T-helper 22 cell (primary cell): ENCODE measurements around the gene SELENOM.
"Not testable (repeated sequence)": the region's sequence is repeated elsewhere in the genome, so short reads cannot be mapped to it uniquely, and the experiment has no call there.

ENCODE experiments used
- DNase-seq: peaks from one replicate; pipeline ENCODE4 v3.0.0-alpha.2; 2020; ENCODE audit warnings: low read depth

SELENOM gene

GRCh38 chr22:31130873-31131272, 23.5 kb upstream of the SELENOM start:
- DNase-seq: no peak

DNA sequence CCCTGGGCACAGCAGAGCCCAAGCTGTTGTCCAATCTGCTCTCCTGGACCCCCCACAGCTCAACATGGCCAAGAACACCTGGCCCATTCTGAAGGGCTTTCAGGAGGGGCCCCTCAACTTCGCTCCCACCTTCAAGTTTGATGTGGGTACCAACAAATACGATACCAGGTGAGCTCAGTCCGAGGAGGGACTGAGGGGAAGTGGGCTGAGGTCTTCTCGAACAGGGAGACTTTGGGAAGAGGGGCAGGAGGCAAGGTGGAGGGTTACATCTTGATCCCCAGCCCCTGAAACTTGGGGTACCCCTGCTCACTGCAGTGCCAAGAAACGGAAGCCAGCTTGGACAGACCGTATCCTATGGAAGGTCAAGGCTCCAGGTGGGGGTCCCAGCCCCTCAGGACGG, 20.8 kb upstream of the SELENOM start:
- DNase-seq: no peak

DNA sequence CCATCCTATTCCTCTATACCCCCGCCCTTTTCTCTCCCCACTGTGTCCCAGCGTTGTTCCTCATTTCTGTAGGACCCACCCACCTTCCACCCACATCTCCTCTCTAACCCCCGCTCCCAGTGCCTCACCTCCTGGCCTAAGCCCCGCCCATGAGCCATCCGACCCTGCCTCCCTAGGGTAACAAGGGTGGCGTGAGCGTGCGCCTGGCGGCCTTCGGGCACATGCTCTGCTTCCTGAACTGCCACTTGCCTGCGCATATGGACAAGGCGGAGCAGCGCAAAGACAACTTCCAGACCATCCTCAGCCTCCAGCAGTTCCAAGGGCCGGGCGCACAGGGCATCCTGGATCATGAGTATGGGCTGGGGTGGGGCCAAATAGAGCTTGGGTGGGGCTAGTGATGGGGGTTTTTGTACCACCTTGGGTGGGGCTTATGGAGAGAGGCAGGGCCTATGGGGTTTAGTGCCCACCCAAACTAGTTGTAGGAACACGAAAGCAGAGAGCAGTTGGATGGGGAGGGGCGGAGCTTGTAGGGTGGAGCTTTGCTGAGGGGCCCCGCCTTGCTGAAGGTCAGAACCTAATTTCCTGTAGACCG, 19.9 kb upstream of the SELENOM start:
- no peak for DNase-seq

- no peak for DNase-seq
These were observed 19.5 kb upstream of the SELENOM start for GRCh38 chr22:31126869-31127175.

DNA sequence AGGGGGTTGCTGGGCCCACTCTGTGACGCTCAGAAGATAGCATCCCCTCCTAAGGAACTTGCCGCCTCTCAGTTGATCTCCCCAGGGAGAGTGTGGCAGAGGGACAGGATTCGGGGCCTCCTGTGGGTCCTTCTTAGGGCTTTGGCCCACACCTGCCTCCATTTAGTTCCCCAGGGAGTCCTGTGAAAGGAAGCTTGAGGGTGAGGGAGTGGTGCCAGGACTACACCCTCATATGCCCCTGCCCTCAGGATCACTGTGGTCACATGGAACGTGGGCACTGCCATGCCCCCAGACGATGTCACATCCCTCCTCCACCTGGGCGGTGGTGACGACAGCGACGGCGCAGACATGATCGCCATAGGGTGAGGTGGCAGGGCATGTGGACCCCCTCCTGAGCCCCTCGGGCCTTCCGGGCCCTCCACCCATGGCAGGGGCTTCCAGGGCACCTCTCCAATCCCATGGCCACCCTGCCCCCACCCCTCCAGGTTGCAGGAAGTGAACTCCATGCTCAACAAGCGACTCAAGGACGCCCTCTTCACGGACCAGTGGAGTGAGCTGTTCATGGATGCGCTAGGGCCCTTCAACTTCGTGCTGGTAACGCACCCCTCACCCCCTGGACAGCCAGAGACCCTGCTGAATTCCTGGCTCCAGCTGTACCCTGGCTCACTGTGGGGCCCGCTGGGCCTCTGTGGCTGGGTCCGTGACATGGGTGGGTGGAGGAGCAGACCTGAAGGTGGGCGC, 18.9 kb upstream of the SELENOM start:
- no peak for DNase-seq

GRCh38 chr22:31125521-31126117, 18.3 kb upstream of the SELENOM start:
- DNase-seq: no peak

DNA sequence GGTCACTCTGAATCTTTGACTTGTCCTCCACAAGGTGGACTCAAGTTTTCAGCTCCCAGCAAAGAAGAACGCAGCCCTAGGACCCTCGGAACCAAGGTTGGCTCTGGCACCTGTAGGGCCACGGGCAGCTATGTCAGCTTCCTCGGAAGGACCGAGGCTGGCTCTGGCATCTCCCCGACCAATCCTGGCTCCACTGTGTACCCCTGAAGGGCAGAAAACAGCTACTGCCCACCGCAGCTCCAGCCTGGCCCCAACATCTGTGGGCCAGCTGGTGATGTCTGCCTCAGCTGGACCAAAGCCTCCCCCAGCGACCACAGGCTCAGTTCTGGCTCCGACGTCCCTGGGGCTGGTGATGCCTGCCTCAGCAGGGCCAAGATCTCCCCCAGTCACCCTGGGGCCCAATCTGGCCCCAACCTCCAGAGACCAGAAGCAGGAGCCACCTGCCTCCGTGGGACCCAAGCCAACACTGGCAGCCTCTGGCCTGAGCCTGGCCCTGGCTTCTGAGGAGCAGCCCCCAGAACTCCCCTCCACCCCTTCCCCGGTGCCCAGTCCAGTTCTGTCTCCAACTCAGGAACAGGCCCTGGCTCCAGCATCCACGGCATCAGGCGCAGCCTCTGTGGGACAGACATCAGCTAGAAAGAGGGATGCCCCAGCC, 17.6 kb upstream of the SELENOM start:
- DNase-seq: no peak

GRCh38 chr22:31124290-31124689, 16.9 kb upstream of the SELENOM start:
- no peak for DNase-seq

GRCh38 chr22:31123292-31123602, 15.9 kb upstream of the SELENOM start:
- no peak for DNase-seq

DNA sequence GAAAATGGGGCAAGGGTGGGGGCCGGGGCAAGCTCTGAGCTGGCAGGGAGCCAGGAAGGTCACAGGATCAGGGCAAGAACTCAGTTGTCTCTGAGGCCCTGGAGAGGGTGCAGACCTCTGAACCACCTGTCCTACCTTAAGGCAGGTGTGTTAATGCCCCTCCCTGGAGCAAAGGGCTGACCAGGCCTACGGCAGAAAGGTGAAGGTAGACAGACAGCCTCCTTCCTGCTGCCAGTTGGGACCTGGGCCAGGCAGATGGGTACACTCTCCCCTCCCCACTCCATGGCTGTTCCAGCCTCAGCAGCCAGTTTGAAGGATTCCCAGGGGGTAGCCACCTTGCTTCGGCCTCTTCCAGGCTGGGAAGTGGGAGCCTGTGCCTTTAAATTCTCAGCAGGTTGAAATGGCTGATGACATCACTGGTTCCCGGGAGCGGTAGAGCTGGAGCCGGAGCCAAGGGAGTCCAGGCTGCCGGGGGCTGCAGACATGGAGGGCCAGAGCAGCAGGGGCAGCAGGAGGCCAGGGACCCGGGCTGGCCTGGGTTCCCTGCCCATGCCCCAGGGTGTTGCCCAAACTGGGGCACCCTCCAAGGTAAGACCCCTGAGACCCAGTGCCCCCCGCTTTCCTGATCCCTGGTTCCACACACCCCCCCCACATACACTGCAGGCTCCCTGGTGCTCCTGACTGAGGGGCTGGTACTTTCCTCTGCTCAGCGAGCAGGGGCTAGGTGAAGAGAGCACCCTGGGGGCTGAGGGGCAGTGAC, 15.3 kb upstream of the SELENOM start, which contains the start of gene INPP5J:
INPP5J (plus strand) TSS at position 435 of the 760 bp plus-strand sequence; CDS start at position 484, 49 bp downstream.
- no peak for DNase-seq

GRCh38 chr22:31122196-31122531, 14.8 kb upstream of the SELENOM start:
- DNase-seq: no peak

DNA sequence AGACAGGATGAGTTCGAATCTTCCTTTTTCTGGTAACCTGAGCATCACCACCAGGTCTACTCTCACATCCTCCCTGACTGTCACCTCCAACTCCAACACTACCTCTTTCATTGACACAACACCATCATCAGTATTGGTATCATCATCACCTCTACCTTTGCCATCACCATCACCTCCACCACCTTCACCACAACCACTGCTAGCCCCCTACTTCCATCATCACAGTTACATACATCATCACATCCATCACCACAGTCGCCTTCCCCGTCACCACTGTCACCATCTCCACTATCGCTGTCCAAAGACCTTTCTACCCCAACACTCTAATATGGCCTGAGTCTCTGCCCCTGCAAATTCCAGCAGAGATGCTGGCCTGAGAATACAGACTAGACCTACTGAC, 14.0 kb upstream of the SELENOM start:
- no peak for DNase-seq

GRCh38 chr22:31120642-31121041, 13.3 kb upstream of the SELENOM start:
- DNase-seq: no peak

- no peak for DNase-seq
These were observed 12.9 kb upstream of the SELENOM start for GRCh38 chr22:31120230-31120629.

DNA sequence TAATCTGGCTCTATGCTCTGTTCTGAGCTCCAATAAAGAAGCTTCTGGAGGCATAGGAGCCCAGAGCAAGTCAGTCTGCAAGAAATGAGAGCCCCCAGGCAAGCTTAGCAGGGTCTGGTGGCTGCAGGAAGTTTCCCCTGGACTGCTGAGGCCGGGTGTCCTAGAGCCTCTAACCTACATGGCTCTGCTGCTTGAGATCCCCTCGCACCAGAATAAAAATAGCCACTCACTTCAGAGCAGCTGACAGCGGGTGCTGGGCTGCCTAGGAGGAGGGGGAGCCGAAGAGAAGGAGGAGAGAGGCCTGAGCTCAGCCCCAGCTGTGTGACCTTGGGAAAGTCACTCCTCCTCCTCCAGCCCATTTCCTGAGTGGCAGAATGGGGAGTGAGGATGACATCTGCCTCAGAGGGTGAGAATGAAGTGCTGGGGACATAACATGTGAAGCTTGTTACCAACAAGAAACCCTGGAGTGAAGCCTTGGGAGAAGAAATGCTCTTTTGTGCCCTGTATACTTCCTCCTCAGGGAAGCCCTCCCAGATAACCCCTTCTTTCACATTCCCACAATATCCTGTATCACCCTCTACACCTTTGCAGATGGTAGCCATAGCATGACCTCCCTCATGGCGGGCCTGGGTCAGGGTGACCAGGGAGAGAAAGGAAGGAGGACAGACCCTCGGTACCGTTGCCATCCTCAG, 11.8 kb upstream of the SELENOM start:
- DNase-seq: no peak

DNA sequence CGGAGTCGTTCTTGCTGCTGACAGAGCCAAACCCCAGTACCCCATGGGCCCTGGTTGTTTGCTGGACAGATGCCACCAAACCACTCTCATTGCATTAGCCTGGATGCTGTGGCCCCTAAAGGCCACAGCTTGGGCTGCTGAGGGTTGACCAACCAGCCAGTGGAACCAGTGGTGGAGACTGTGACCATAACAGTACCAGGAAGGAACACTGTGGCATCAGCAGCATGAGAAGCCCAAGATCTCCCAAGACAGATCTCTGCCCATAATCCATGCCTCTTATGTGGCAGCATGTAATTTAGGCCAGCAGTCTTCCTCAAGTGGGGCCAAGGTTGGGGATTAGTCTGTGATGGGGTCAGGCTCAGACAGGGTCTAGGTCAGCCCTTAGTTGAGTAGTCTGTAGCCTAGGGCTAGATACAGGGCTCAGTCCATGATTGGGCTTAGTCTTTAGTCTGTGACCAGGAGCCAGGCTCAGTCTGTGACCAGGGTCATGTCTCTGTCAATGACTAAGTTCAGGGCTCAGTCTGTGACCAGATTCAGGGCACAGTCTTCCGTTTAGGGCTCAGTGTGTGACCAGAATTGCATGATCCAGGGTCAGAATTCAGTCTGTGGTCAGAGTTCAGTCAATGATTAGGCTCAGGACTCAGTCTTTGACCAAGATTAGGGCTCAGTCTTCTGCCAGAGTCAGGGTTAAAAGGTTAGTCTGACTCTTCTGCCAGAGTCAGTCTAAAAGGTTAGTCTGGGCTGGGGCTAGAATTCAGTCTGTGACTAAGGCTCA, 10.9 kb upstream of the SELENOM start:
- no peak for DNase-seq

DNA sequence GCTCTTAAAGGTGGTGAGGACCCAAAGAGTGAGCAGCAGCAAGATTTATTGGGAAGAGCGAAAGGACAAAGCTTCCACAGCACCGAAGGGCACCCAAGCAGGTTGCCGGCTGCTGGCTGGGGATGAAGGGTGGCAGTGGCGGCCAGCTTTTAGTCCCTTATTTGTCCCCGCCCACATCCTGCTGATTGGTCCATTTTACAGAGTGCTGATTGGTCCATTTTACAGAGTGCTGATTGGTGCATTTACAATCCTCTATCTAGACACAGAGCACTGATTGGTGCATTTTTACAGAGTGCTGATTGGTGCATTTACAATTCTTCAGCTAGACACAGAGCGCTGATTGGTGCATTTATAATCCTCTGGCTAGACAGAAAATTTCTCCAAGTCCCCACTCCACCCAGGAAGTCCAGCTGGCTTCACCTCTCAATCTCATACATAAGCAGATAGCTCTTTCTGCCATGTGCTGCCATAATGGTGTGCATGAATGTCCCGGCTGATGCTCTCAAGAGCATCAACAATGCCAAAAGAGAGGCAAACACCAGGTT, 5.3 kb upstream of the SELENOM start:
- DNase-seq: not testable (repeated sequence)

GRCh38 chr22:31107894-31108218, 488 bp upstream of the SELENOM start:
- no peak for DNase-seq

DNA sequence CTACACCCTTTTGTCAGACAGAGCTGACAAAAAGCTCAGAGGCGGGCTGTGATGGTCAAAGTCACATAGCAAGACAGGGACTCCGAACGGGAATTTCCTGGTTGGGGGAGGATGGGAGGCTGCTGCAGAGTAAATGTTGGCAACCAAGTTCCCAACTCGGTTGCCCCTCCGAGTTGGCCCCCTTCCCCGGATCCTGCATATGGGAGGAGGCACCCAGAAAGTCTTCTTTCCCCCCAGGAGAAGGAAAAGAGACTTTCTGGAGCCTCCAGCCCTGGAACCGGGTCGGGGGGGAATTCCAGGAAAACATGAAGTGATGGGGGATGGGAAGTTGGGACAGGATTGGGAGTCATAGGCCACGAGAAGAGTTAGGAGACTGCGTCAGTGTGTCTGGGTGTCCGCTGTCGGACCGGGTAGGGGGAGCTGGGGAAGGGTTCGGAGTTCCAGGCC, 614 bp downstream of the SELENOM start:
- DNase-seq: no peak

DNA sequence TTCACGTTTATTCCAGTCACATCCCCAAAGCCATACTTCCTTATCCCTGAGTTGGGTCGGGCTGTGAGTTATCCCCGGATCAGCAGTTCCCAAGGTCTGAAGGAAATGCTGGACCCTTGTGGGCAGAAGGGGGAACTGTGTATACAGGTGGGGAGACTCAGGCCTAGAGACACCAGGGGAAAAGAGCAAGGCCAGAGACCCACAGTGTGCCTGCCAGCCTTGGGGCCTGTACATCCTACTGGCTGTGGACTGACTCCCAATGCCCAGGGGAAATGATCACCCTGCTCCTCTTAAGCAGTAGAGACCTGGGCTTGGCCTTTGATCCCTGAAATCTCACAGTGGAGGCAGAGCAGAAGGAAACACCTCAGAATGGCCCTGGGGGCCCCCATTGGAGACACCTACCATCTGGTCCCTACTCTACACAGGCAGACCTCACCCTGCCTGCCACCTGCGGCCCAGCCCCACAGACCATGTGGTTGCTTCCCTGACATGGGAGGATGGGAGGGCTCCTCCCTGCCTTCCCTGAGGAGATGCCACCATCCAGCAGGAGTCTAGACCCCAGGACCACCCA, 1.3 kb downstream of the SELENOM start:
- no peak for DNase-seq
